HepG2 (cell line): ENCODE measurements around the gene HS3ST3B1. TPM values are rescaled to one million over a fixed set of nuclear protein-coding genes. Genes with fewer than 3 reads are reported as not detected.

Source experiments
- AKAP8 ChIP-seq: sonication (generic); formaldehyde crosslinking; IDR thresholded peaks from 2 replicates; pipeline ENCODE4 v1.5.1; 2020; ENCODE audit warnings: mild to moderate bottlenecking, missing genetic modification reagents
- BCL6 ChIP-seq: IDR thresholded peaks from 2 replicates; pipeline ENCODE4 v1.6.1; 2016; ENCODE audit warnings: missing genetic modification reagents, missing compliant biosample characterization
- GLI4 ChIP-seq: sonication (generic); formaldehyde crosslinking; IDR thresholded peaks from 2 replicates; pipeline ENCODE4 v1.5.1; 2020; ENCODE audit warnings: missing genetic modification reagents, mild to moderate bottlenecking, moderate library complexity, borderline replicate concordance
- PITX1 ChIP-seq: sonication (generic); formaldehyde crosslinking; IDR thresholded peaks from 2 replicates; pipeline ENCODE4 v1.5.1; 2020; ENCODE audit warnings: mild to moderate bottlenecking, missing genetic modification reagents
- SNRNP70 ChIP-seq: fragments of 200-400 bp; formaldehyde crosslinking; IDR thresholded peaks from 2 replicates; pipeline ENCODE4 v1.6.1; 2017; ENCODE audit warnings: mild to moderate bottlenecking, low read depth, low read length, moderate library complexity
- SOX6 ChIP-seq, 2 experiments: fragments of 450-650 bp in 1 of 2; sonication (generic) in 1 of 2; formaldehyde crosslinking in 1 of 2; IDR thresholded peaks; 2 replicates each; pipeline versions ENCODE4 v1.4.0 to v1.6.1; 2017 to 2020; ENCODE audit warnings: antibody characterized with exemption in 1 of 2, mild to moderate bottlenecking in 1 of 2, missing genetic modification reagents in 1 of 2
- SPEN ChIP-seq: sonication (generic); formaldehyde crosslinking; IDR thresholded peaks from 2 replicates; pipeline ENCODE4 v1.5.1; 2020; ENCODE audit warnings: low read depth, mild to moderate bottlenecking, missing genetic modification reagents
- TOPORS ChIP-seq: sonication (generic); formaldehyde crosslinking; IDR thresholded peaks from 2 replicates; pipeline ENCODE4 v1.8.0; 2023; ENCODE audit warnings: mild to moderate bottlenecking, missing genetic modification reagents
- ZNF143 ChIP-seq: sonication (generic); formaldehyde crosslinking; IDR thresholded peaks from 2 replicates; pipeline ENCODE4 v1.4.0; 2020; ENCODE audit warnings: missing genetic modification reagents
- ZNF430 ChIP-seq: sonication (generic); formaldehyde crosslinking; IDR thresholded peaks from 2 replicates; pipeline ENCODE4 v1.9.0; 2021; ENCODE audit warnings: mild to moderate bottlenecking, missing genetic modification reagents
- ZNF878 ChIP-seq: sonication (generic); formaldehyde crosslinking; IDR thresholded peaks from 2 replicates; pipeline ENCODE4 v1.8.1; 2023; ENCODE audit warnings: mild to moderate bottlenecking, missing genetic modification reagents, moderate library complexity
- polyA plus RNA-seq, 8 experiments: library from polyadenylated mRNA; depleted of rRNA in 3 of 8; stranded (reverse) in 7 of 8; unstranded in 1 of 8; fragments of >200 nt; fragmentation: Illumina TruSeq in 4 of 8; extraction: Trizol in 4 of 8; gene quantifications; 2 replicates each; pipeline versions ENCODE4 v1.2.1 to v1.2.3, GENCODE V29; 2011 to 2016; ENCODE audit warnings: low read depth in 4 of 8, missing spikeins in 1 of 8, mixed read lengths in 1 of 8; ENCODE audit not compliant: insufficient read depth in 1 of 8
- total RNA-seq, 5 experiments: library from RNA; depleted of rRNA; stranded (reverse); fragments of >200 nt; fragmentation: Illumina TruSeq; extraction: Trizol; gene quantifications; 2 replicates each; pipeline ENCODE4 v1.2.3, GENCODE V29; 2016; ENCODE audit warnings: low read depth in 1 of 5
- TF ChIP-seq, protein P1 (sequence below): sonication (generic); formaldehyde crosslinking; IDR thresholded peaks from 2 replicates; pipeline ENCODE4 v1.4.0; 2020; ENCODE audit warnings: missing genetic modification reagents
- TF ChIP-seq, protein P2 (sequence below): sonication (generic); formaldehyde crosslinking; IDR thresholded peaks from 2 replicates; pipeline ENCODE4 v1.4.0; 2020; ENCODE audit warnings: missing genetic modification reagents
- TF ChIP-seq, protein P3 (sequence below): sonication (generic); formaldehyde crosslinking; IDR thresholded peaks from 2 replicates; pipeline ENCODE4 v1.5.0; 2020; ENCODE audit warnings: missing genetic modification reagents
- TF ChIP-seq, protein P4 (sequence below): sonication (generic); formaldehyde crosslinking; IDR thresholded peaks from 2 replicates; pipeline ENCODE4 v1.8.0; 2022; ENCODE audit warnings: missing genetic modification reagents, low read depth, mild to moderate bottlenecking, borderline replicate concordance
- TF ChIP-seq, protein P5 (sequence below): IDR thresholded peaks from 2 replicates; pipeline ENCODE4 v1.4.0; 2020; ENCODE audit warnings: mild to moderate bottlenecking, missing genetic modification reagents

HS3ST3B1 gene
- total and polyA plus RNA-seq, 2 of the 13 experiments (the other 11 are each of a cell fraction or from before 2014, with no cell fraction given) = 15.7 to 39.5 TPM

DNA sequence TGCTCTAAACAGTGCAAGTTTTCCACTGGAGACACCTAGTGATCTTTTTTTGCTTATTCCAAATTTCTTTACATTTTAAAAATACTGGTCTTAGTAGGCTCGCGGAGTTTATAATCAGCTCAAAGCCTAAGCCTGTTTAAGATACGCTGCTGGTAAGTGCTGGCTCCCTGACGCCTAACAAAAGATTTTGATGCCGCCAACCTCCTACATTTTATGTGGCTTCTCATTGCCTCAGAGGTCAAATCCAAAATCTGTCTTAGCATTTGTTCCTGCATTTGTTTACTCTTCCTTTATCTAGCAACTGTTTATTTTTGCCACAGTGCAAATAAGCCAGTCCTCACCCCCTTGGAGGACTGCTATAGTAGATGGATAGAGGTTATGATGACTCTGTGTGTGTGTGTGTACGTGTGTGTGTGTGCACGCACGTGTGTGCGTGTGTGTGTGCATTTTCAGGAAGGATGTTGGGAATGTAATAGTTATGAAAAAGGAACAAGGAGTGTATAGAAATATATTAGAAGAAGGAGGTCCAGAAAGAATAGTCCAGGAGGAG lies 24.8 kb downstream of the HS3ST3B1 start (continued):
- TF ChIP-seq, protein P1, sequence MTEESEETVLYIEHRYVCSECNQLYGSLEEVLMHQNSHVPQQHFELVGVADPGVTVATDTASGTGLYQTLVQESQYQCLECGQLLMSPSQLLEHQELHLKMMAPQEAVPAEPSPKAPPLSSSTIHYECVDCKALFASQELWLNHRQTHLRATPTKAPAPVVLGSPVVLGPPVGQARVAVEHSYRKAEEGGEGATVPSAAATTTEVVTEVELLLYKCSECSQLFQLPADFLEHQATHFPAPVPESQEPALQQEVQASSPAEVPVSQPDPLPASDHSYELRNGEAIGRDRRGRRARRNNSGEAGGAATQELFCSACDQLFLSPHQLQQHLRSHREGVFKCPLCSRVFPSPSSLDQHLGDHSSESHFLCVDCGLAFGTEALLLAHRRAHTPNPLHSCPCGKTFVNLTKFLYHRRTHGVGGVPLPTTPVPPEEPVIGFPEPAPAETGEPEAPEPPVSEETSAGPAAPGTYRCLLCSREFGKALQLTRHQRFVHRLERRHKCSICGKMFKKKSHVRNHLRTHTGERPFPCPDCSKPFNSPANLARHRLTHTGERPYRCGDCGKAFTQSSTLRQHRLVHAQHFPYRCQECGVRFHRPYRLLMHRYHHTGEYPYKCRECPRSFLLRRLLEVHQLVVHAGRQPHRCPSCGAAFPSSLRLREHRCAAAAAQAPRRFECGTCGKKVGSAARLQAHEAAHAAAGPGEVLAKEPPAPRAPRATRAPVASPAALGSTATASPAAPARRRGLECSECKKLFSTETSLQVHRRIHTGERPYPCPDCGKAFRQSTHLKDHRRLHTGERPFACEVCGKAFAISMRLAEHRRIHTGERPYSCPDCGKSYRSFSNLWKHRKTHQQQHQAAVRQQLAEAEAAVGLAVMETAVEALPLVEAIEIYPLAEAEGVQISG (CRISPR knock-in tag) = 0 out of 2 replicates have a peak, but pooled peaks have one; percentile 41
- TF ChIP-seq BCL6 (CRISPR knock-in tag) (peak; percentile 67), SOX6 (IDR thresholded peaks at IDR 0.05) (no peak), SOX6 (CRISPR knock-in tag; IDR thresholded peaks at IDR 0.05) (peak; percentile 88), AKAP8 (CRISPR knock-in tag) (no peak), PITX1 (CRISPR knock-in tag) (0 out of 2 replicates have a peak, but pooled peaks have one; percentile 14), SPEN (CRISPR knock-in tag) (no peak), ZNF878 (CRISPR knock-in tag) (no peak), TOPORS (CRISPR knock-in tag) (no peak), SNRNP70 (no peak), GLI4 (CRISPR knock-in tag) (no peak), ZNF143 (no peak), ZNF430 (no peak)
- TF ChIP-seq, protein P2, sequence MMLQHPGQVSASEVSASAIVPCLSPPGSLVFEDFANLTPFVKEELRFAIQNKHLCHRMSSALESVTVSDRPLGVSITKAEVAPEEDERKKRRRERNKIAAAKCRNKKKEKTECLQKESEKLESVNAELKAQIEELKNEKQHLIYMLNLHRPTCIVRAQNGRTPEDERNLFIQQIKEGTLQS (CRISPR knock-in tag) = no peak
- TF ChIP-seq, protein P3, sequence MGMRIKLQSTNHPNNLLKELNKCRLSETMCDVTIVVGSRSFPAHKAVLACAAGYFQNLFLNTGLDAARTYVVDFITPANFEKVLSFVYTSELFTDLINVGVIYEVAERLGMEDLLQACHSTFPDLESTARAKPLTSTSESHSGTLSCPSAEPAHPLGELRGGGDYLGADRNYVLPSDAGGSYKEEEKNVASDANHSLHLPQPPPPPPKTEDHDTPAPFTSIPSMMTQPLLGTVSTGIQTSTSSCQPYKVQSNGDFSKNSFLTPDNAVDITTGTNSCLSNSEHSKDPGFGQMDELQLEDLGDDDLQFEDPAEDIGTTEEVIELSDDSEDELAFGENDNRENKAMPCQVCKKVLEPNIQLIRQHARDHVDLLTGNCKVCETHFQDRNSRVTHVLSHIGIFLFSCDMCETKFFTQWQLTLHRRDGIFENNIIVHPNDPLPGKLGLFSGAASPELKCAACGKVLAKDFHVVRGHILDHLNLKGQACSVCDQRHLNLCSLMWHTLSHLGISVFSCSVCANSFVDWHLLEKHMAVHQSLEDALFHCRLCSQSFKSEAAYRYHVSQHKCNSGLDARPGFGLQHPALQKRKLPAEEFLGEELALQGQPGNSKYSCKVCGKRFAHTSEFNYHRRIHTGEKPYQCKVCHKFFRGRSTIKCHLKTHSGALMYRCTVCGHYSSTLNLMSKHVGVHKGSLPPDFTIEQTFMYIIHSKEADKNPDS = no peak
- TF ChIP-seq, protein P4, sequence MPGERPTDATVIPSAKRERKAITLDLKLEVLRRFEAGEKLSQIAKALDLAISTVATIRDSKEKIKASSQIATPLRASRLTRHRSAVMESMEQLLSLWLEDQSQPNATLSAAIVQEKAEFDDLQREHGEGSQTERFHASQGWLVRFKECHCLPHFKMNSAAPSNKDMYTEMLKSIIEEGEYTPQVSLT (CRISPR knock-in tag) = no peak
- TF ChIP-seq, protein P5, sequence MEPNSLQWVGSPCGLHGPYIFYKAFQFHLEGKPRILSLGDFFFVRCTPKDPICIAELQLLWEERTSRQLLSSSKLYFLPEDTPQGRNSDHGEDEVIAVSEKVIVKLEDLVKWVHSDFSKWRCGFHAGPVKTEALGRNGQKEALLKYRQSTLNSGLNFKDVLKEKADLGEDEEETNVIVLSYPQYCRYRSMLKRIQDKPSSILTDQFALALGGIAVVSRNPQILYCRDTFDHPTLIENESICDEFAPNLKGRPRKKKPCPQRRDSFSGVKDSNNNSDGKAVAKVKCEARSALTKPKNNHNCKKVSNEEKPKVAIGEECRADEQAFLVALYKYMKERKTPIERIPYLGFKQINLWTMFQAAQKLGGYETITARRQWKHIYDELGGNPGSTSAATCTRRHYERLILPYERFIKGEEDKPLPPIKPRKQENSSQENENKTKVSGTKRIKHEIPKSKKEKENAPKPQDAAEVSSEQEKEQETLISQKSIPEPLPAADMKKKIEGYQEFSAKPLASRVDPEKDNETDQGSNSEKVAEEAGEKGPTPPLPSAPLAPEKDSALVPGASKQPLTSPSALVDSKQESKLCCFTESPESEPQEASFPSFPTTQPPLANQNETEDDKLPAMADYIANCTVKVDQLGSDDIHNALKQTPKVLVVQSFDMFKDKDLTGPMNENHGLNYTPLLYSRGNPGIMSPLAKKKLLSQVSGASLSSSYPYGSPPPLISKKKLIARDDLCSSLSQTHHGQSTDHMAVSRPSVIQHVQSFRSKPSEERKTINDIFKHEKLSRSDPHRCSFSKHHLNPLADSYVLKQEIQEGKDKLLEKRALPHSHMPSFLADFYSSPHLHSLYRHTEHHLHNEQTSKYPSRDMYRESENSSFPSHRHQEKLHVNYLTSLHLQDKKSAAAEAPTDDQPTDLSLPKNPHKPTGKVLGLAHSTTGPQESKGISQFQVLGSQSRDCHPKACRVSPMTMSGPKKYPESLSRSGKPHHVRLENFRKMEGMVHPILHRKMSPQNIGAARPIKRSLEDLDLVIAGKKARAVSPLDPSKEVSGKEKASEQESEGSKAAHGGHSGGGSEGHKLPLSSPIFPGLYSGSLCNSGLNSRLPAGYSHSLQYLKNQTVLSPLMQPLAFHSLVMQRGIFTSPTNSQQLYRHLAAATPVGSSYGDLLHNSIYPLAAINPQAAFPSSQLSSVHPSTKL = peak; percentile 79
